HG03520 (cell line): ENCODE results near the gene CABLES2.

Experiments
- ATAC-seq: cut with Tn5 transposase; IDR thresholded peaks from one replicate; pipeline ENCODE4 v1.9.1; 2021; ENCODE audit warnings: mild to moderate bottlenecking, moderate library complexity; ENCODE audit not compliant: unreplicated experiment

The CABLES2 gene

GRCh38 chr20:62406635-62407176 lies 379 bp downstream of the CABLES2 start:
- no peak for ATAC-seq

DNA sequence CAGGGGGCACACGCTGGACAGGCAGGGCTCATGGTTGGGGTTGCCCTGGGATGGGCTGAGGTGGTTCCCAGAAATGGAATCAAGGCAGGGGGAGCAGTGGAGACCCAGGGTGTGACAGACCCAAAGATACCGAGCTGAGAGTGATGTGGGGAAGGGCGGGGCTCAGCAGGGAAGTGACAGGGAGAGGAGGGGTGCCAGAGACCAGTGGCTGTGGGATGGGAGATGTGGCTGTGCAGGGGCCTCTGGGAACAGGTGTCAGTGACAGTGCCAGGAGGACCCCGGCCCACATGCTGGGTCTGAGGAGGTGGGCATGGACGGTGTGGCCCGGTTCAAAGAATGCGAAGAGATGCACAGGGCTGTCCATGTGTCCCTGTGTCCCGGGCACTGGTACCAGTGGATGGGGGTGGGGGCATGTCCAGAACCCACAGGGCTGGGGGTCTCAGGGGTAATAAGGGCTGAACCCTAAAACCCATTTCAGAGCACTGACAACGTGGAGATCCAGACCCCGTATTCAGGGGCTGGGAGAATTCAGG lies 1.0 kb downstream of the CABLES2 start:
- ATAC-seq = no peak

DNA sequence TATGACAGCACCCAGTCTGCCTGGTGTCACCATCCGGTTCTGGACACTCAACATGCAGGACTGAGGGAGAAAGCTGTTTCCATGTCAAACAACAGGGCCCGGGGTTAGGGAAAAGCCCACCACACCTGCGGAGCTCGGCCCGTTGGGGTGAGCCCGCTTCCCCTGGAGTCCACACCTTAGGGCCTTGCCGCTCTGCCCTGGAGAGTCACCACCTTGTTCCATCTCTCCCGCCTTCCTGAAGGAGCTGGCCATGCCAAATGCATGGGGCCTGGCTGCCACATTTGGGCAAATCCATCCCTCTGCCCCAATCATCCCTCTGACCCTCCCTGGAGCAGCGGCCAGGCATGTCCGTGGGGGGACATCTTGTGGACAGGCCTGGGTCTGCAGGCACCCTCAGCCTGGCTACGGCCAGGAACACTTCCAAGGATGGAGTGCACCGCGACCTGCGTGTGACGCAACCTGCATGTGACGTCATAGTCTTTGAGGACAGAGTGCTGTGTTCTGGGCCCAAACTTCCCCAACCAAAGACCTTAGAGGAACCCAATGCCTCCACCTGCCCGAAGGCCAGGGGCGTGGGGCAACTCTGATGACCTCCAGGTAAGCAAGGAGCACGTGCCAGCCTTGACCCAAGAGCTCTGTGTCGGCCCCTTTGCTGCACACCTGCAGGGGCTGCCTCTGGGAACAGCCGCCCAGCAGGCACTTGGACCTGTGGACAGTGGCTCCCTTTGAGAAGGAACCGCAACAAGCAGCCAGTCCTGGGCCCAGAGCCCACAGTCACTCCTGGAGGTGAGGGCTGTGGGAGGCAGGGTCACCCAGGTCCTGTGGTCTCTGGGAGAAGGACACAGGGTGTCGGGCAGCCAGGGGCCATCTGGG lies 1.7 kb downstream of the CABLES2 start:
- ATAC-seq = no peak

- no peak for ATAC-seq
Observed at GRCh38 chr20:62404761-62405107, 2.4 kb downstream of the CABLES2 start.

DNA sequence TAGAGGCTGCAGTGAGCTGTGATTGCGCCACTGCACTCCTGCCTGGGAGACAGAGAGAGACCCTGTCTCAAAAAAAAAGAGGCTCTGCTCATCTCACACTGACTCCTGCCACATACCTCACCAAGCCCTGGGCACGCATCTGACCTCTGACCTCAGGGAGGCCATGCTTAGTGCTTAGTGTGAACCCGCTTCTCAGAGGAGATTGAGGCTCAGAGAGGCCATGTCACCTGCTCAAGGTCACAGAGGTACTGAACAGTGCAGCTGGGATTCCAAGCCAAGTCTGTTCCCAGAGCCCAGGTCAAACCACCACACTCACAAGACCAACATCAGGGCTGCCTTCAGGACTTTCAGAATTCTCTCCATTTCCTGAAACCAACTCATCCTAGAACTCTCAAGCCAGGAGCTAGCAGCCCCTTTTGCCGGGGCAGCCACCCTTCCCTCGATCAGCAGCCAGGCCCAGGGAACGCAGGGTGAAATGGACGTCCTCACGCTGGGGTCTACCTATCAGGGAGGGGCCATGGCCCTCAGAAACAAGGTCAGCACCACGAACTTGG lies 2.9 kb downstream of the CABLES2 start:
- ATAC-seq = no peak

GRCh38 chr20:62403331-62403730 lies 3.8 kb downstream of the CABLES2 start:
- ATAC-seq = no peak

GRCh38 chr20:62402456-62403150 lies 4.5 kb downstream of the CABLES2 start:
- no peak for ATAC-seq

DNA sequence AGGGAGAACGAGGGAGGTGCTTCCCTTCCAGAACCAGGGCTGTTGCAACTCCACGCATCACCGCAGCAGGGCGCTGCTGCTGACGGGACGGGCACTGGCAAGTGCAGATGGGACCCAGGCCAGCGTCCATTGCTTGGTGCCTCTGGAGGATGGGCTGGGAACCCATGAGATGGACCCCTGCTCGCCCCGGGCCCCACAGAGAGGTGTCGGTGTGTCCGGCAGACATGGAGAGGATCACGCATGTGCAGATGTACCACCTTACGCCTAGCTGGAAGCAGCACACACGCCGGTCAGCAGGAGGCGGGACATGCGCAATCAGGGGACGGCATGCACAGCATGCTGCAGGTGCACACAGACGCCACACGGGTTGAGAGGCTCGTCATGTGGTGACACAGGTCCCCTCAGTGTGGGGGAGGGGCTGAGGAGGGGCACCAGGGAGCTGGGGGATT lies 5.7 kb downstream of the CABLES2 start:
- no peak for ATAC-seq

GRCh38 chr20:62400541-62400940 lies 6.5 kb downstream of the CABLES2 start:
- no peak for ATAC-seq

DNA sequence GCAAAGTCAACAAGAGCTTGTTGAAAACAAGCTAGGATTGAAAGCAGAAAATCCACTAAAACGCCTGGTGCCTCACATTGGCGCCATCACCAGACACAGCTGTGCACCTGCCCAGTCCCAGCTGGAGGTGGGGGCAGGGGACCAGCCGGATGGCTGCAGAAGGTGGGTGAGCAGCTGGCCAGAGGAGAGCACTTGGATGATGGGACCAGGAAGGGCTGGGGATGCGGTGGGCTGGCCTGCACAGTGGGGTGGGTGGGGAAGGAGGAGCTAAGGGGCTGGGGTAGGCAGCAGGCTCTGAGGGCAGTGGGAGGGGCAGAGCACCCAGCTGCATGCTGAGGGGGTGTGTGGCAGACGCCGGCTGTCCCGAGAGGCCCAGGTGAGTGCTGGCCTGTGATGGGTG lies 7.1 kb downstream of the CABLES2 start:
- ATAC-seq = no peak

DNA sequence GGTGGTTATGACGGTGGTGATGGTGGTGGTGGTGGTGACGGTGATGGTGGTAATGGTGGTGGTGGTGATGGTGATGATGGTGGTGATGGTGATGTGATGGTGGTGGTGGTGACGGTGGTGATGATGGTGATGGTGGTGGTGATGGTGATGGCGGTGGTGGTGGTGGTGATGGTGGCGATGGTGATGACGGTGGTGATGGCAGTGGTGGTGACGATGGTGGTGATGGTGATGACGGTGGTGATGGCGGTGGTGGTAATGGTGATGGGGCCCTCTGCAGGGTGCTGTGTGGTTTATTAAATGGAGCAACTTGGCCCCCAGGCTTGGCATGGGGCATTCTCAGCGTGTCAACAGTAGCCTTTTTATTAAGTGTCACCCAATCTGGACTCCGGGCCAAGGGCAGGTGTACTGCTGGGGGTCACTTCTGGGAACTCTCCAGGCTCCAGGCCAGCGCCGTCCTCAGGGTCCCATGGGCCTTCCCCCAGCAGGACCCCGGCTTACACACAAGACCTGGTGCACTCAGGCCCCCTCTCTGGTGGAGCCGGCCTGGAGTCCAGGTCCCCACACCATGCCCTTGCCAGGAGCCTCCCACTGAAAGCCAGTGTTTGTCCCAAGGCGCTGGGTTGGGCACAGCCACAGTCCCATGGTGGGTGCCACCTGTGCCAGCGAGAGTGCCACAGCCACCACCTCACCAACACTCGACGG lies 8.8 kb downstream of the CABLES2 start:
- no peak for ATAC-seq

GRCh38 chr20:62396367-62397239 lies 10.5 kb downstream of the CABLES2 start:
- no peak for ATAC-seq

GRCh38 chr20:62395311-62396242 lies 11.5 kb downstream of the CABLES2 start:
- no peak for ATAC-seq

GRCh38 chr20:62394248-62395245 lies 12.5 kb downstream of the CABLES2 start:
- no peak for ATAC-seq

GRCh38 chr20:62393830-62394229 lies 13.3 kb downstream of the CABLES2 start:
- no peak for ATAC-seq

- ATAC-seq = no peak
Observed at GRCh38 chr20:62393335-62393665, 13.8 kb downstream of the CABLES2 start.

- no peak for ATAC-seq
Observed at GRCh38 chr20:62392621-62393334, 14.3 kb downstream of the CABLES2 start.
